Spleen (tissue), 7 donors: Measurements from ENCODE around the gene RAB11FIP4.

Experiments
- POLR2AphosphoS5 ChIP-seq, 3 donors: sonication (generic); formaldehyde crosslinking; IDR thresholded peaks; one replicate each; pipeline ENCODE4 v1.5.1; 2017; ENCODE audit warnings: antibody characterized with exemption in 3 of 3
- TF ChIP-seq, protein P1 (sequence below), 11 experiments: fragments of 200-600 bp in 7 of 11; fragments of 450-650 bp in 4 of 11; sonication (generic) in 4 of 11; IDR thresholded peaks in 8 of 11; conservative IDR thresholded peaks in 3 of 11; 1 replicate in 7 of 11; 2 replicates in 4 of 11; pipeline versions ENCODE4 v1.4.0 to v1.8.0; 2016 to 2021; ENCODE audit warnings: antibody characterized with exemption in 11 of 11, inconsistent platforms in 4 of 11, mild to moderate bottlenecking in 1 of 11
- donor health status: DM: no; HTN: no; CAD: no; lungs with moderate emphysema.
- donor health status: DM: no; HTN: no; CAD: no.
- donor health status: DM: no; HTN: no; CAD: no.

DNA sequence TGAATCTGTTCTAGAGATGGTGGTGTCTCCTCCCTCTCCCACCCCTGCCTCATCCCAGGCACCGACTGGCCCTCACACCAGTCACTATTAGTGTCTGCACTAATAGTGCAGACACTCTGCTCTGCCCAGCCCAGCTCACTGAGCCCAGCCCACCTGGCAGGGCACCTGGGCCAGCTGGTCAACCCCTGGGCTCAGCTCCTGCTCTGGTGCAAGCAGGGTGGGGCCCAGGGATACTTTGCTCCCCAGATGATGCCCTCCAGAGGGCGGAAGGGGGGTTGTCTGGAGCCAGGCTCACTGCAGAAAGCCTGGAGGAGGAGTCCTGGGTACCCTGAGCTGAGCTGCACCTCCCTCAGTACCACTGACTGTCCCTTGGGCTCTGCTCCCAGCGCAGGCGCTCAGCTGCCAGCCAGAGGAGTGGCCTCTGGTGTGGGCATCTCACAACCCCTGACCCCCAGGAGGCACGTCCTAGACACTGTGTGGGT is 14.5 kb downstream of the RAB11FIP4 start:
- no peak for TF ChIP-seq POLR2AphosphoS5 (IDR thresholded peaks at IDR 0.05)
- TF ChIP-seq, protein P1, sequence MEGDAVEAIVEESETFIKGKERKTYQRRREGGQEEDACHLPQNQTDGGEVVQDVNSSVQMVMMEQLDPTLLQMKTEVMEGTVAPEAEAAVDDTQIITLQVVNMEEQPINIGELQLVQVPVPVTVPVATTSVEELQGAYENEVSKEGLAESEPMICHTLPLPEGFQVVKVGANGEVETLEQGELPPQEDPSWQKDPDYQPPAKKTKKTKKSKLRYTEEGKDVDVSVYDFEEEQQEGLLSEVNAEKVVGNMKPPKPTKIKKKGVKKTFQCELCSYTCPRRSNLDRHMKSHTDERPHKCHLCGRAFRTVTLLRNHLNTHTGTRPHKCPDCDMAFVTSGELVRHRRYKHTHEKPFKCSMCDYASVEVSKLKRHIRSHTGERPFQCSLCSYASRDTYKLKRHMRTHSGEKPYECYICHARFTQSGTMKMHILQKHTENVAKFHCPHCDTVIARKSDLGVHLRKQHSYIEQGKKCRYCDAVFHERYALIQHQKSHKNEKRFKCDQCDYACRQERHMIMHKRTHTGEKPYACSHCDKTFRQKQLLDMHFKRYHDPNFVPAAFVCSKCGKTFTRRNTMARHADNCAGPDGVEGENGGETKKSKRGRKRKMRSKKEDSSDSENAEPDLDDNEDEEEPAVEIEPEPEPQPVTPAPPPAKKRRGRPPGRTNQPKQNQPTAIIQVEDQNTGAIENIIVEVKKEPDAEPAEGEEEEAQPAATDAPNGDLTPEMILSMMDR (IDR thresholded peaks at IDR 0.05 in 8 of 11, conservative IDR thresholded peaks at IDR 0.05 in 3 of 11) = no peak
